OCI-M2 (cell line): Measurements from ENCODE around the gene TRPM2.

Experiments used
- DNase-seq: peaks from one replicate; lab custom pipeline; 2025; ENCODE audit not compliant: unreplicated experiment; lab: John Stamatoyannopoulos, UW

TRPM2 gene

GRCh38 chr21:44426663-44427191 lies 73.3 kb downstream of the TRPM2 start:
- no peak for DNase-seq

GRCh38 chr21:44427241-44428120 lies 74.1 kb downstream of the TRPM2 start:
- no peak for DNase-seq

- no peak for DNase-seq
Observed at GRCh38 chr21:44428281-44428960, 75.0 kb downstream of the TRPM2 start.

GRCh38 chr21:44429894-44430293 lies 76.5 kb downstream of the TRPM2 start:
- DNase-seq, result no peak

GRCh38 chr21:44431300-44431699 lies 77.9 kb downstream of the TRPM2 start:
- no peak for DNase-seq

GRCh38 chr21:44432841-44433790 lies 79.7 kb downstream of the TRPM2 start:
- DNase-seq, result no peak

- DNase-seq, result no peak
Observed at GRCh38 chr21:44433791-44434567, 80.6 kb downstream of the TRPM2 start.

GRCh38 chr21:44434568-44434925 lies 81.1 kb downstream of the TRPM2 start:
- DNase-seq, result no peak

- DNase-seq, result no peak
Observed at GRCh38 chr21:44434936-44435635, 81.7 kb downstream of the TRPM2 start.

- DNase-seq, result no peak
Observed at GRCh38 chr21:44436111-44436611, 82.7 kb downstream of the TRPM2 start.

- DNase-seq, result no peak
Observed at GRCh38 chr21:44436958-44437357, 83.5 kb downstream of the TRPM2 start.

- DNase-seq, result no peak
Observed at GRCh38 chr21:44437371-44437695, 83.9 kb downstream of the TRPM2 start.

GRCh38 chr21:44437696-44438431 lies 84.4 kb downstream of the TRPM2 start:
- DNase-seq, result no peak

- no peak for DNase-seq
Observed at GRCh38 chr21:44438531-44439210, 85.2 kb downstream of the TRPM2 start.

- DNase-seq, result no peak
Observed at GRCh38 chr21:44439211-44439600, 85.8 kb downstream of the TRPM2 start.

- DNase-seq, result no peak
Observed at GRCh38 chr21:44440241-44441040, 87.0 kb downstream of the TRPM2 start.

- DNase-seq, result no peak
Observed at GRCh38 chr21:44441041-44441400, 87.6 kb downstream of the TRPM2 start.
